Loucy (cell line): ENCODE results near the gene TNRC6B.
A peak's percentile ranks its signal among the peaks of the same experiment; 100 is the strongest.

Experiments used
- H2AFZ ChIP-seq: fragments of 200-600 bp; sonication (generic); 2 replicates; pipeline ENCODE4 v1.6.0; 2016; ENCODE audit warnings: antibody characterized with exemption, mild to moderate bottlenecking, low read length, moderate library complexity
- H3F3A ChIP-seq: fragments of 200-600 bp; 2 replicates; pipeline ENCODE4 v1.6.0; 2016; ENCODE audit warnings: antibody characterized with exemption, low read depth, mild to moderate bottlenecking
- H3K27me3 ChIP-seq: fragments of 200-600 bp; sonication (generic); 2 replicates; pipeline ENCODE4 v1.6.1; 2014; ENCODE audit warnings: low read length, mild to moderate bottlenecking; ENCODE audit not compliant: insufficient read depth, poor library complexity, severe bottlenecking
- H3K36me3 ChIP-seq: fragments of 200-600 bp; sonication (generic); 2 replicates; pipeline ENCODE4 v1.6.1; 2016; ENCODE audit warnings: low read length; ENCODE audit not compliant: insufficient read depth
- H3K4me1 ChIP-seq: fragments of 200-600 bp; sonication (generic); 2 replicates; pipeline ENCODE4 v1.5.1; 2014; ENCODE audit warnings: low read length, mild to moderate bottlenecking; ENCODE audit not compliant: insufficient read depth, poor library complexity, severe bottlenecking
- H3K4me2 ChIP-seq: fragments of 200-600 bp; sonication (generic); 2 replicates; pipeline ENCODE4 v1.6.0; 2014; ENCODE audit warnings: antibody characterized with exemption, low read length, low read depth, mild to moderate bottlenecking; ENCODE audit not compliant: poor library complexity, severe bottlenecking
- H3K4me3 ChIP-seq: fragments of 200-600 bp; sonication (generic); 2 replicates; pipeline ENCODE4 v1.5.1; 2014; ENCODE audit warnings: low read length, mild to moderate bottlenecking, mixed read lengths; ENCODE audit not compliant: poor library complexity, severe bottlenecking
- H3K79me2 ChIP-seq: fragments of 200-600 bp; sonication (generic); 2 replicates; pipeline ENCODE4 v1.6.1; 2014; ENCODE audit warnings: low read length; ENCODE audit not compliant: insufficient read depth
- H3K9ac ChIP-seq: fragments of 200-600 bp; sonication (generic); 2 replicates; pipeline ENCODE4 v1.6.0; 2014; ENCODE audit warnings: mild to moderate bottlenecking, low read depth, low read length, moderate library complexity; ENCODE audit not compliant: poor library complexity, severe bottlenecking
- H3K9me2 ChIP-seq: fragments of 200-600 bp; sonication (generic); replicated peaks from 2 replicates; pipeline ENCODE4 v1.6.1; 2016; ENCODE audit warnings: low read depth, low read length, mixed read lengths
- H3K9me3 ChIP-seq: fragments of 200-600 bp; sonication (generic); 2 replicates; pipeline ENCODE4 v1.6.1; 2014; ENCODE audit warnings: mild to moderate bottlenecking, antibody characterized with exemption, low read length, low read depth; ENCODE audit not compliant: insufficient read depth
- H4K20me1 ChIP-seq: fragments of 200-600 bp; sonication (generic); 2 replicates; pipeline ENCODE4 v1.6.0; 2014; ENCODE audit warnings: antibody characterized with exemption, low read length, mild to moderate bottlenecking; ENCODE audit not compliant: insufficient read depth, poor library complexity, severe bottlenecking
- EZH2phosphoT487 ChIP-seq: fragments of 200-600 bp; IDR thresholded peaks from 2 replicates; pipeline ENCODE4 v1.6.1; 2018; ENCODE audit warnings: antibody characterized with exemption, mild to moderate bottlenecking, moderate library complexity, borderline replicate concordance
- TF ChIP-seq, protein P1 (sequence below): fragments of 200-600 bp; sonication (generic); conservative IDR thresholded peaks from 2 replicates; pipeline ENCODE4 v1.5.1; 2014; ENCODE audit warnings: mild to moderate bottlenecking, antibody characterized with exemption, low read length

Gene TNRC6B

DNA sequence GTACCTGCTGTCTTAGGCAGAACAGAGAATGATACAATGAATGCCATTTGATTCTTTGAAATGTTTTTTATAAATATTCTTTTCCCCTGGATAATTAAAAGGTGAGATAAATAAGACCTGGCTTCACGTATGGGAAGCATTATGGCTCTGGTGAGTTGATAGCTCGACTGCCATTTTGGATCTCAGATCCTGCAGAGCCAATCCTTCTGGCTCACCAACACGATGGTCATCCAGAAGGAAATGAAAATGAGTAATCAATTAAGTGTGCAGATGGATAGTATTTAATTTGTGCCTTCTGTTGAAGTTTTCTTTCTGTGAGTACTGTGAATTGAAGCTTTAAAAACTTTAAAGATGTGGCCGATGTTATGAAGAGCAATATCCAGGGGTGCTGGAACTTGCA is 2.7 kb downstream of the TNRC6B start:
- H3K27me3 ChIP-seq: no peaks in the 10 kb centered on the region
- peaks cover 54% of the 10 kb centered on the region for H4K20me1 ChIP-seq
- H2AFZ ChIP-seq: no peak overlapping the region
- no peaks in the 10 kb centered on the region for H3K36me3 ChIP-seq
- no peaks in the 10 kb centered on the region for H3K9me2 ChIP-seq
- peak overlapping the region; percentile 87 for H3K9ac ChIP-seq
- peak overlapping the region; percentile 96 for H3K4me2 ChIP-seq
- H3K4me3 ChIP-seq: peak overlapping the region; percentile 77
- no peaks in the 10 kb centered on the region for H3F3A ChIP-seq
- H3K9me3 ChIP-seq: no peaks in the 10 kb centered on the region
- H3K4me1 ChIP-seq: peaks cover 65% of the 10 kb centered on the region
- H3K79me2 ChIP-seq: peaks cover 93% of the 10 kb centered on the region
- TF ChIP-seq EZH2phosphoT487: no peak
- TF ChIP-seq, protein P1, sequence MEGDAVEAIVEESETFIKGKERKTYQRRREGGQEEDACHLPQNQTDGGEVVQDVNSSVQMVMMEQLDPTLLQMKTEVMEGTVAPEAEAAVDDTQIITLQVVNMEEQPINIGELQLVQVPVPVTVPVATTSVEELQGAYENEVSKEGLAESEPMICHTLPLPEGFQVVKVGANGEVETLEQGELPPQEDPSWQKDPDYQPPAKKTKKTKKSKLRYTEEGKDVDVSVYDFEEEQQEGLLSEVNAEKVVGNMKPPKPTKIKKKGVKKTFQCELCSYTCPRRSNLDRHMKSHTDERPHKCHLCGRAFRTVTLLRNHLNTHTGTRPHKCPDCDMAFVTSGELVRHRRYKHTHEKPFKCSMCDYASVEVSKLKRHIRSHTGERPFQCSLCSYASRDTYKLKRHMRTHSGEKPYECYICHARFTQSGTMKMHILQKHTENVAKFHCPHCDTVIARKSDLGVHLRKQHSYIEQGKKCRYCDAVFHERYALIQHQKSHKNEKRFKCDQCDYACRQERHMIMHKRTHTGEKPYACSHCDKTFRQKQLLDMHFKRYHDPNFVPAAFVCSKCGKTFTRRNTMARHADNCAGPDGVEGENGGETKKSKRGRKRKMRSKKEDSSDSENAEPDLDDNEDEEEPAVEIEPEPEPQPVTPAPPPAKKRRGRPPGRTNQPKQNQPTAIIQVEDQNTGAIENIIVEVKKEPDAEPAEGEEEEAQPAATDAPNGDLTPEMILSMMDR: no peak

DNA sequence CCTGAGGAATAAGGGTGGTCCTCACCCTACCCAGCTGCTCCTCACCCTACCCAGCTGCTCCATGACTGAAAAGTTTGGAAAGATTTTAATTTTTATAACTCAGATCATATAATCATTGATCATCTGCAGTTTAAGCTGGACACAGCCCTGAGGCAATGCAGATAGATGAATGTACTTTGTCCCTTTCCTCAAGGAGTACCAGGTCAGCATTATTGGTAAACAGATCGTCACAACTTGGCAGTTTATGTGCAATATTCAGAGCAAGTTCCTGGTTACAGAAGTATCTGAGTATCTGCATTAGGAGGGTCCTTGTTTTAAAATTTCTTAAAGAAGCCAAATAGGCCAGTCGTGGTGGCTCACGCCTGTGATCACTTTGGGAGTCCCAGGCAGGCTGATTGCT is 3.6 kb downstream of the TNRC6B start:
- H3K4me1 ChIP-seq: peaks cover 65% of the 10 kb centered on the region
- TF ChIP-seq, protein P1: no peak
- no peak for TF ChIP-seq EZH2phosphoT487
- H3K9me2 ChIP-seq: no peaks in the 10 kb centered on the region
- peak overlapping the region; percentile 77 for H3K4me3 ChIP-seq
- peak overlapping the region; percentile 3 for H3K9ac ChIP-seq
- no peak overlapping the region for H2AFZ ChIP-seq
- H3K9me3 ChIP-seq: no peaks in the 10 kb centered on the region
- H3F3A ChIP-seq: no peaks in the 10 kb centered on the region
- H3K27me3 ChIP-seq: no peaks in the 10 kb centered on the region
- peaks cover 54% of the 10 kb centered on the region for H4K20me1 ChIP-seq
- H3K4me2 ChIP-seq: peak overlapping the region; percentile 96
- peaks cover 97% of the 10 kb centered on the region for H3K79me2 ChIP-seq
- no peaks in the 10 kb centered on the region for H3K36me3 ChIP-seq

DNA sequence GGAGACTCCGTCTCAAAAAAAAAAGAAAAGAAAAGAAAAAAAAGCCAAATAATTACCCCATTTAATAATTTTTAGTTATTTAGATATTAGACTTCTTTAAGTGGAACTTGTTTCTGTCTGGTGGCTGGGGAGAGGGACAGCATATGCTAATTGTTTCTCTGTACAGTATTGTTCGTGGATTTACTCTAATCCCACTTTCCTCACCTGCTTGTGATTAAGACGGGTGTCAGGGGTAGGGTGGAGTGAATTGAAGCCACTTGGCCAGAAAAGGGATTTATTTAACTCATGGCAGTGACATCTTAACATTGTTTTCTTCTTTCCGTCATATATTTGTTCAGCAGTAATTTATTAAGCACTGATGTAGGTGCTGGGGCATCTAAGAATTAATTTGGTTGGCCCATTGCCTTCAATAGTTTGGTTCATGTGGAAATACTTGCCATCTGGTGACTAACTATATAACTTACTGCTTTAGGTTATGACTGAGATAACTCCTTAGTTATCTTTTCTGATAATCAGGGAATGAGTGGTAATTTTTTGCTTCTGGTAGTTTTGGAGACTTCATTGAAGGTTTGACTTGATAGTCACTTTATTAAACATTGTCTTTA is 4.6 kb downstream of the TNRC6B start:
- H3F3A ChIP-seq: no peaks in the 10 kb centered on the region
- H3K4me2 ChIP-seq: peak overlapping the region; percentile 96
- no peaks in the 10 kb centered on the region for H3K9me2 ChIP-seq
- peaks cover 54% of the 10 kb centered on the region for H4K20me1 ChIP-seq
- peaks cover 96% of the 10 kb centered on the region for H3K79me2 ChIP-seq
- H3K4me1 ChIP-seq: peaks cover 56% of the 10 kb centered on the region
- no peaks in the 10 kb centered on the region for H3K27me3 ChIP-seq
- H3K9me3 ChIP-seq: no peaks in the 10 kb centered on the region
- TF ChIP-seq, protein P1: no peak
- TF ChIP-seq EZH2phosphoT487: no peak
- H3K9ac ChIP-seq: peak overlapping the region; percentile 0
- peak overlapping the region; percentile 56 for H3K4me3 ChIP-seq
- H2AFZ ChIP-seq: no peak overlapping the region
- no peaks in the 10 kb centered on the region for H3K36me3 ChIP-seq
